Naive B cell (primary cell): Measurements from ENCODE around the gene STYXL1. TPM values are rescaled to one million over a fixed set of nuclear protein-coding genes. Genes with fewer than 3 reads are reported as not detected.

Source experiments
- ATAC-seq, 2 donors: fragments of 150-1000 bp; cut with Tn5 transposase; 2 replicates each; pipeline ENCODE4 v1.10.0; 2021; ENCODE audit warnings: low read depth in 2 of 2, mild to moderate bottlenecking in 2 of 2, moderate library complexity in 2 of 2
- DNase-seq: peaks from one replicate; pipeline ENCODE4 v3.0.0; 2022
- H3K27ac Mint-ChIP-seq, 6 donors: one replicate each; pipeline ENCODE4 v1.8.0; 2020 to 2022; ENCODE audit warnings: mild to moderate bottlenecking in 6 of 6, mixed read lengths in 6 of 6, moderate library complexity in 5 of 6, inconsistent platforms in 2 of 6
- H3K27me3 Mint-ChIP-seq, 3 donors: one replicate each; pipeline ENCODE4 v1.8.0; 2021 to 2022; ENCODE audit warnings: mixed read lengths in 3 of 3, mild to moderate bottlenecking in 1 of 3
- H3K36me3 Mint-ChIP-seq, 2 donors: one replicate each; pipeline ENCODE4 v1.8.0; 2020 to 2022; ENCODE audit warnings: mixed read lengths in 2 of 2, inconsistent platforms in 1 of 2, mild to moderate bottlenecking in 1 of 2
- H3K4me1 Mint-ChIP-seq, 3 donors: one replicate each; pipeline ENCODE4 v1.8.0; 2020 to 2022; ENCODE audit warnings: mixed read lengths in 3 of 3, inconsistent platforms in 1 of 3, mild to moderate bottlenecking in 1 of 3, moderate library complexity in 1 of 3
- H3K4me3 Mint-ChIP-seq, 8 donors: one replicate each; pipeline ENCODE4 v1.8.0; 2020 to 2022; ENCODE audit warnings: mild to moderate bottlenecking in 8 of 8, mixed read lengths in 8 of 8, moderate library complexity in 8 of 8, inconsistent platforms in 2 of 8
- H3K9me3 Mint-ChIP-seq, 7 donors: one replicate each; pipeline ENCODE4 v1.8.0; 2020 to 2022; ENCODE audit warnings: mixed read lengths in 7 of 7, mild to moderate bottlenecking in 5 of 7, inconsistent platforms in 2 of 7, moderate library complexity in 1 of 7
- polyA plus RNA-seq, 6 donors: library from polyadenylated mRNA; unstranded; fragments of 300-500 nt; fragmentation: Illumina TruSeq; gene quantifications; one replicate each; pipeline ENCODE4 v1.2.3, GENCODE V29; 2021; ENCODE audit warnings: low read depth in 6 of 6

The STYXL1 gene
- polyA plus RNA-seq, 6 donors from 2014 or later: 61.3 to 89.8 (median 65.3) TPM

DNA sequence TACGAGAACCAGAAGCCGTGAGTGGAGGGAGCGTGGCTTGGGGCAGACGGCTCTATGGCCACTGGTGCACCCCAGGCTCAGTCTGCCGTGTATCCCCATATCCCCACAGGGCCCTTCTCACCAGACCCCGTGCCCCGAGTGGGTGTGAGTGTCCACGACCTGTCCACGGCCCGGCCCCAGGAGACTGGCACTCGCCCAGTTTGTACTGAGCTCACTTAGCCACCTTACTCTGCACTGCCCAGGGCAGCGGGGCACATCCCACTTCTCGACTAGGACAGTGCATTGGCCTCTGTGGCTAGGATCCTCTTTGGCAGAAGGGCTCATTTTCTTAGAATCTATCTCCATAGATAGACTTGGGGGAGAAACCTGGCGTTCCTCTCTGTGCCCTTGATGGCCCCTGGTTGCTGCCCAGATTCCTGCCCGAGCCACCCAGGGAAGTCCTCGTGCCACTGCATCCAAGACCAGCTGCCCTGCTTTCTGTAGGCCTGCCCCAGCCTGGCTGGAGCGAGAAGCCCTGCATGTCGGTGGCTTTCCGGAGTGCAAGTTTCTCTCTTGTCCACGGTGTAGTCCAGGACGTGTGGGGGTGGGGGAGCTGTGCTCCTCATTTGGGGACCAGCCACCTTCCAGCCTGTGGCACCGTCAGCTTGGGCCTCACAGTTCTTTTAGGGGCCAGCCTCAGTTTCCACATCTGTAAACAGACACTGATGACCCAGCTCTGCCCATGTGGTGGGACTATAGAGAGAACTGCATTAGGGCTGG, 65.3 kb downstream of the STYXL1 start:
- Mint-ChIP-seq H3K27me3 (no peaks in the 10 kb centered on the region), H3K36me3 (peaks cover 0 to 9% of the 10 kb centered on the region in 2 donors), H3K9me3 (no peaks in the 10 kb centered on the region), H3K4me1 (peaks cover 0 to 3% (median 0%) of the 10 kb centered on the region in 3 donors), H3K4me3 (no peak overlapping the region), H3K27ac (peak overlapping the region in 2 of 6 donors; percentile 31 to 69)
- no peak for DNase-seq
- no peak for ATAC-seq

DNA sequence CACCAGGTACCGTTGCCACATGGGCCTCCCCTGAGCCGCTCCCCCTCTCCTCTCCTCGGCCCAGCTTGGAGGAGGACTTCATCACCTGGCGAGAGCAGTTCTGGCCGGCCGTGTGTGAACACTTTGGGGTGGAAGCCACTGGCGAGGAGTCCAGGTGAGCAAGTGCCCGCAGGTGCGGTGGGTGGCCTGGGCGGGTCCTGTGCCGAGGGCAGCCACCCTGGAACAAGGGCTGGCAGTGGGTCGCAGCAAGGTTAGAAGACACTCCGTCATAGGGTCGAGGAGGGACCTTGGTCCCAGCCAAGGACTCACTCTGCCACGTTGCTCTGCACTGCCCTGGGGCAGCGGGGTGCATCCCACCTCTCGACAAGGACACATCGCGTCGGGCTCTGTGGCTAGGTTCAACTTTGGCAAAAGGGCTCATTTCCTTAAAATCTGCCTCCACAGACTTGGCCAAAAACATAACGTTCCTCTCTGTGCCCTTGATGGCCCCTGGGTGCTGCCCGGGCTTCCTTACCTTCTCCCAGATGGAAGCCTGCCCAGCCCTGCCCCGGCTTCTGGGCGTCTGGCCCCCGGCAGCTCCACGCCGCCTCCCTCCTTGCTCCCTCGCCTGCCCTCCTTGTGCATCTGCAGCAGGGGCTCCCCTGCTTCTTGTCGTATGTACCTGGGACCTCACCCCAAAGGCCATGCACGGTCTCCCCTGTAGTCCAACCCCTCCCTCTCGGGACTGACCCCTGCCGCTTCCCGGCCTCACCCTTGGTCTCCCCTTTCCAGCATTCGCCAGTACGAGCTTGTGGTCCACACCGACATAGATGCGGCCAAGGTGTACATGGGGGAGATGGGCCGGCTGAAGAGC, 66.1 kb downstream of the STYXL1 start:
- DNase-seq: no peak
- no peaks in the 10 kb centered on the region for H3K4me1 Mint-ChIP-seq
- H3K27me3 Mint-ChIP-seq: no peaks in the 10 kb centered on the region
- ATAC-seq: no peak
- no peak overlapping the region for H3K4me3 Mint-ChIP-seq
- H3K9me3 Mint-ChIP-seq: no peaks in the 10 kb centered on the region
- peaks cover 0 to 1% of the 10 kb centered on the region in 2 donors for H3K36me3 Mint-ChIP-seq
- peak overlapping the region in 3 of 6 donors; percentile 20 to 42 (median 31) for H3K27ac Mint-ChIP-seq

DNA sequence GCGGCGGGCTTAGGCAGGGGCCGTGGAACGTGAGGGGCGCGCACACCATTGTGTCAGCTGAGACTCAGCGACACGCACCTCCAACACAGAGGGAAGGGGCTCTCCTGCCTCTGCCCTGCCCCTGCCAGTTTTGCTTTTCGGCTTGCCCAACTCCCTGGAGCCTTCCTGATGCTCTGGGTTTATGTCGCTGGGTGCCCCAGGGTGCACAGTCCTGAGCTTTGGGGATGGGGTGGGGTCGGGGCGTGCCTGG, 66.7 kb downstream of the STYXL1 start:
- DNase-seq: no peak
- no peak for ATAC-seq
- Mint-ChIP-seq H3K27me3 (no peaks in the 10 kb centered on the region), H3K9me3 (no peaks in the 10 kb centered on the region), H3K36me3 (no peaks in the 10 kb centered on the region), H3K4me3 (no peak overlapping the region), H3K27ac (no peak overlapping the region), H3K4me1 (no peaks in the 10 kb centered on the region)

DNA sequence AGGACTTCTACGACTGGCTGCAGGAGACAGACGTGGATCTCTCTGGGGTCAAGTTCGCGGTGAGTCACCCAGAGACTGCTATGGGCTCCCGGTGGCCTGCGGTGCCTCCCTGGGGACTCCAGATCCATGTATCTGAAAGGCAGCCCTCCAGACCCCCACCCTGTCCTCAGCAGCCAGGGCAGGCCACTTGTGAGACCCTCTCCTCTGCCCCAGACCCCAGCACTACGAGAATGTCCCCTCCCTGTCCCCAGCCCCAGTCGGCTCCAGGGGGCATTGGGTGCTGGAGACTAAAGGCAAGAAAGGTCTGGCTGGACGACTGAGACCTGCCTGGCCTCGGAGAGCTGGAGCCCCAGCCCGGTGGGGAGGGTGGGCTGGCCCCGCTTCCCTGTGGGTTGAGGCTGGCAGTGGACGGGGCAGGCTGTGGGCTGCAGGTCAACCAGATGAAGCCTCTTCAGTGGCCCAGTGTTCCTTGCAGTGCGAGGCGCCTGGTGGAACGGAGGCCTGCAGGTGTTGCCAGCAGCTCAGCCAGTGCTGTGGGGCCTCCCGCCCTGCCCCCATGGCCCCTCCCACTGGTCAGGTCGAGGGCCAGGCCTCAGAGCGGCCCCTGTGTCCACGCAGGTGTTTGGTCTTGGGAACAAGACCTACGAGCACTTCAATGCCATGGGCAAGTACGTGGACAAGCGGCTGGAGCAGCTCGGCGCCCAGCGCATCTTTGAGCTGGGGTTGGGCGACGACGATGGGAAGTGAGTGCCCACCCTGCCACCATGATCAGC, 67.2 kb downstream of the STYXL1 start:
- ATAC-seq: no peak
- Mint-ChIP-seq H3K27ac (no peak overlapping the region), H3K9me3 (no peaks in the 10 kb centered on the region)

DNA sequence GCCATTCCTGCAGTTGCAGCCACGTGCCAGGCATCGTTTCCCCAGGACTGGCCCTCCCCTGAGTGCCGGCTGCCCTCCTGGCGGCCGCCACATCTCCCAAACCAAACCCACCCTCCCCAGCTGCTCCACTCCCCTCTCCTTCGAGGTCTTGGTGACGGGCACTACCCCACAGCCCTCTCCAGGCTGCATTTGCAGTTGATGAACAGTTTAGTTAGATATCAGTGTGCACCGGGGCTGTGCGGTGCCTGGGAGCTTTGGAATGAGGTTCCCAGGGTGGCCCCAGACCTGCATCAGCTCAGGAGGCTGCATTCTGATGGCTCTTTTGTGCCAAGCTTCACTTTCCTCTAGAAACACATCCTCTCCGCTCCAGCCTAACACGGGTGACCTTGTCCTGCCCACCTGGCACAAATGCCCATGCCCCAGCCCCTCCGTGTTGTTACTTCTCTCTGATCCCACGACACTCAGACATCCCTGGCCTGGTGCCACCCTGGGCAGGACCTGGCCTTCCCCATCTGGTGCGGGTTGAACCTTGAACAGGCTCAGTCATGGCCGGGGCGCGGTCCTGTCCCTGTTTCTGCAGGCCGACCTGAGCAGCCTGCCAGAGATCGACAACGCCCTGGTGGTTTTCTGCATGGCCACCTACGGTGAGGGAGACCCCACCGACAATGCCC, 67.9 kb downstream of the STYXL1 start:
- no peak for DNase-seq
- Mint-ChIP-seq H3K4me1 (no peaks in the 10 kb centered on the region), H3K4me3 (no peak overlapping the region), H3K27me3 (no peaks in the 10 kb centered on the region), H3K27ac (peak overlapping the region in 1 of 6 donors; percentile 74), H3K36me3 (peaks cover 0 to under 1% of the 10 kb centered on the region in 2 donors), H3K9me3 (no peaks in the 10 kb centered on the region)
- no peak for ATAC-seq

More for the DNA sequence above, 67.2 kb downstream of the STYXL1 start:
- Mint-ChIP-seq H3K4me3 (no peak overlapping the region), H3K4me1 (no peaks in the 10 kb centered on the region), H3K27me3 (no peaks in the 10 kb centered on the region), H3K36me3 (no peaks in the 10 kb centered on the region)
- DNase-seq: no peak

DNA sequence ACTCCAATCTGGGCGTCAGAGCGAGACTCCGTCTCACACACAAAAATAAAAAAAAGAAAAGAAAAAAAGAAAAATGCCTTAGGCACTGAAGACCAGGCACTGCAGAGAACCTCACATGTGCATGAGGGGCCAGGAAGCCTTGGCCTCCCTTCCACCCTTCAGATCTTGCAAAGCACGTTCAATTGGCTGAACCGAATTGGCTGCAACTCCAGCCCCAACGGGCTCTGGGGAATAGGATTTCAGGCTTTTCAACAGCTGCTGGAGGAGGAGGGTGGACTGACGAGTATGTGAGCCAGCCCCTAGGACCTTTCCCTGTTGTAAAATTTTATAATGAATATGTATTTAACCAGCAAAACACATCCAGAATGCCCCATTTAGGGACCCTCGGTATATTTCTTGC, 70.1 kb downstream of the STYXL1 start:
- H3K4me3 Mint-ChIP-seq: no peak overlapping the region
- H3K4me1 Mint-ChIP-seq: no peaks in the 10 kb centered on the region
- no peaks in the 10 kb centered on the region for H3K9me3 Mint-ChIP-seq
- no peaks in the 10 kb centered on the region for H3K27me3 Mint-ChIP-seq
- ATAC-seq: no peak
- H3K27ac Mint-ChIP-seq: no peak overlapping the region
- no peak for DNase-seq
- peaks cover 0 to 11% of the 10 kb centered on the region in 2 donors for H3K36me3 Mint-ChIP-seq

DNA sequence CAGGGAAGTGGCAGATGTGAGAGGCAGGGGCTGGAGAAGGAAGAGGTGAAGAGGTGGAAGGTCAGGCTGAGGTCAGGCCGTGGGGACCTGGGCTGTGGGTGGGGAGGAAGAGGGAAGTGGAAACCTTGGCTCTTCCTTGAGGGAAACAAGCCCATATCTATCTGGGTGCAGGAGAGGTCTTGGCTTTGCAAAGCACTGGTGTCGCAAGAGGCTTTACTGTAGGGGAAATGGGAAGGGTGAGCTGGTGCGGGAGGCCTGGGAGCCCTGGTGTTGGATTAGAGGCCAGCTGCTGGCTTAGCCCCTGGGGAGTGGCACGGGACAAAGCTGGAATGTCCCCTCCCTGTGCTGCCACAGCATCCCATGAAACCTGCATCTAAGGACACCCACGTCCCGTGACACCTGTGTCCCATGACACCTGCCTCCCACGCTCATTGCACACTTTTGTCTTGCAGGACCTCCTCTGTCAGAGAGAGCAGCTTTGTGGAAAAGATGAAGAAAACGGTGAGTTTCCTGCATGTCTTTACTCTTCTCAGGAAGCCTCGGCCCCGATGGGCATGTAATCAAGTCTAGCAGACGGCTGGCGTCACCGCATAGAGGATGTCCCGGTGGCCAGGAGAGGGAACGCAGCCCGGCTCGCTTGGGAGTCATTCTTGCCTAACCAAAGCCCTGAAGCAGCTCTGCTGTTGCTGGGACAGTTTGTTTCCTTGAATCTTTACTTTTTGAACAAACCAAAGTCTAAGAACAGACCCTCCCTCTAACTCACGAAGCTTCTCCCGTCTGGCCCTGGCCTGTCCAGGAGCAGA, 75.6 kb downstream of the STYXL1 start:
- H3K27ac Mint-ChIP-seq: peak overlapping the region in 3 of 6 donors; percentile 54 to 92 (median 88)

DNA sequence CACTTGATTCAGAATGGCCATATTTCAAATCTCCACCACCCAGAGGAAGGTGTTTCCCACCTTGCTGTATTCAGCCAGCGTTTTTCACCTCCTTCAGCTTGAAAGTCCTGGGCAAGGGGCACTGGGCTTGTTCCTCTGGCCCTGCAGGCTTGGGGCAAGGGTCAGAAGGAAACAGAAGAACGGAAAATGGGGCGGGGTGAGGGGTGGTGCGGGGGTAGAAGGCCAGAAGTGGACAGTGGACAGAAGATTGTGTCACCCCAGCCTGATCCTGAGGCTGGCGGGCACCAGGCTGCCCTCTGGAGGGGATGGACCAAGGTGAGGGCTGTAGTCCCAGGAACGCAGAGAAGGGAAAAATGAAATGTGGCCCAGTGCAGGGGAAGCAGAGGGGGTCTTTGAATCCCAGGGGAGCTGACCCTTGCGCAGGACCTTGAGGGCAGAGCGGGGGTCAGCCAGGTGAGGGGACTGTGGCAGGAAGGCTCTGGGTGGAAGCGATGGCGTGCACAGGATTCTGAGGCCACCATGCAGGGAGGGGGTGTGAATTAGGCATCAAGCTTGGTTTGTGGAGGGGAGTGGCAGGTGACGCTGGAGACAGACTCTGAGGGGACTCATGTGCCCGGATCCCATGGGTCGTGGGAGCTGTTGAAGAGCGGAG, 76.4 kb downstream of the STYXL1 start:
- Mint-ChIP-seq H3K27me3 (no peaks in the 10 kb centered on the region), H3K4me3 (peak overlapping the region in 1 of 8 donors; percentile 47), H3K9me3 (no peaks in the 10 kb centered on the region), H3K36me3 (peaks cover 11% of the 10 kb centered on the region in 2 donors), H3K27ac (peak overlapping the region in 2 of 6 donors; percentile 88 to 92), H3K4me1 (peaks cover 0 to 8% (median 0%) of the 10 kb centered on the region in 3 donors)
- DNase-seq (no peak), ATAC-seq (no peak)

More for the DNA sequence above, 75.6 kb downstream of the STYXL1 start:
- no peak for DNase-seq
- ATAC-seq: no peak
- H3K27me3 Mint-ChIP-seq: no peaks in the 10 kb centered on the region
- H3K36me3 Mint-ChIP-seq: peaks cover 11% of the 10 kb centered on the region in 2 donors
- H3K9me3 Mint-ChIP-seq: no peaks in the 10 kb centered on the region
- H3K4me1 Mint-ChIP-seq: peaks cover 0 to 8% (median 0%) of the 10 kb centered on the region in 3 donors
- H3K4me3 Mint-ChIP-seq: peak overlapping the region in 1 of 8 donors; percentile 47

DNA sequence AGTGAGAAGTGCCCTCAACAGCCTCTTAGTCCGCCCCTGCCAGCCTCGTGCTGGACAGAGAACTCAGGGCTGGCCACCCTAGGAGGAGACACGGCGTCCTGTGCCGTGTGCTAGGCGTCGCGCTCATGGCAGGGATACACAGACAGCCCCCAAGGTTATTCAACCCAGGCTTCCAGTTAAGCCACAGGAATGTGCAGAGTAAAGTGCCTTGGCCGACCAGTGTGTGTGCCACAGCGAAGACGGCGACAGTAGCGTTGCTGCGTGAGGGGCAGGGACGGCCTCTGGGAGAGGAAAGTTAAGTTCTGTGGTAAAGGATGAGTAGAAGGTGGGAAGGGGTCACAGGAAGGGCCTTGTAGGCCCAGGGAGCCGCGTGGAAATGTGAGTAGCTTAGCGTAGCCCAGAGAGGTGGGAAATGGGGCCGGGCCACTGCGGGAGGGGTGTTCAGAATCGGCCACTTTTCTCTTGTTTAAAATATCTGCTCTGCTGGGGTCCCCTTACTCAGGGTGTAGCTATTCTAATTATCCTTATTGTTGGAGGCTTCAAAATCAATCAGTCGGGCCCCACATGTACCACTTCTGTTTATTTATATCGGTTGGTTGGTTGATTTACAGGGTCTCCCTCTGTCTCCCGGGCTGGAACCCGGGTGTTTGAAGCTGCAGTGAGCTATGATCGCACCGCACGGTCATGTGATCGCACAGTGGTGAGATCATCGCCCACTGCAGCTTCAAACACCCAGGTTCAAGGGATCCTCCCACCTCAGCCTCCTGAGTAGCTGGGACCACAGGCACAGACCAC, 77.9 kb downstream of the STYXL1 start:
- no peaks in the 10 kb centered on the region for H3K9me3 Mint-ChIP-seq
- ATAC-seq (no peak), DNase-seq (no peak)
- peak overlapping the region in 2 of 6 donors; percentile 29 to 70 for H3K27ac Mint-ChIP-seq
- H3K36me3 Mint-ChIP-seq: peaks cover 11% of the 10 kb centered on the region in 2 donors
- H3K4me1 Mint-ChIP-seq: peaks cover 0 to 8% (median 0%) of the 10 kb centered on the region in 3 donors
- no peak overlapping the region for H3K4me3 Mint-ChIP-seq
- no peaks in the 10 kb centered on the region for H3K27me3 Mint-ChIP-seq

DNA sequence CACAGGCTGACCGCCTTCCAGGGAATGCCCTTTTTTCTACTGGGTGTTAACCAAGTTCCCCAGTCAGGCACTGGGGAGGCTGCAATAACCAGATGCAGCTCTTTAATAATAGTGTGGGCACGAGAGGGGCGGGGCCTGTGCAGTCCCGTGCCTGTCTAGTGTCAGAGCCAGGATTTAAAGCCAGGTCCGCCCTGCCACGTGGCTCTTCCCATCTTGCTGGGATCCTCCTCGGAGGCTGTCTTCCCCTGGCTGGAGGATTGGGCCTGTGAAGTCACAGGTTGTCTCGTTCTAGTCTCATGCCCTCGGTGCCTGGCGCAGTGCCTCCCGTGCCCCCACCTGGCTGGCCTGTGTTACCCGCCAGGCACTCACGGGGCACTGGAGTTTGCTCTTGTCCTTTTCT, 78.6 kb downstream of the STYXL1 start:
- H3K4me3 Mint-ChIP-seq: no peak overlapping the region
- peaks cover 0 to 8% (median 0%) of the 10 kb centered on the region in 3 donors for H3K4me1 Mint-ChIP-seq
- no peak for DNase-seq
- no peak for ATAC-seq
- peak overlapping the region in 1 of 6 donors; percentile 70 for H3K27ac Mint-ChIP-seq
- H3K9me3 Mint-ChIP-seq: no peaks in the 10 kb centered on the region
- H3K36me3 Mint-ChIP-seq: peaks cover 6 to 11% of the 10 kb centered on the region in 2 donors
- H3K27me3 Mint-ChIP-seq: no peaks in the 10 kb centered on the region

DNA sequence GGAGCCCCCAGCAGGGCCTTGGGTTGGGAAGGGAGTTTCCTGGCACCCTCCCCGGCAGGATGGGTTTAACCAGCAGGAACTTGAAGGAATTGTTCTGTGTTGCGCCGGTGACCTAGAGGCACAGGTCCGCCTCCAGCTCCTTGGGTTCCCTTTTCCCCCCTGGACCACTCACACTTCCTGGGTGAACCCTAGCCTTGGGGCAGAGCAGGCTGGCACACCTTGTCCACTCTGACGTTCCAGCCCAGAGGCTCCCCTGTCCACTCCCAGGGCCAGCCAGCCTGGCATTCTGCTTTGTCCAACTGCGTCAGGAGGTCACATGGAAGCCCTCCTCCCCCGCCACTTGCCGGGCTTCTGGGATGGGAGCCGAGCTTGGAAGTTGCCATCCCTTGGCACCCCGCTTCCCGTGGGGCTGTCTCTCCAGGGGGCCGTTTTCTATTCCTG, 79.2 kb downstream of the STYXL1 start:
- no peak for DNase-seq
- Mint-ChIP-seq H3K4me3 (no peak overlapping the region), H3K27me3 (no peaks in the 10 kb centered on the region), H3K27ac (no peak overlapping the region), H3K9me3 (no peaks in the 10 kb centered on the region), H3K4me1 (peaks cover 0 to 8% (median 0%) of the 10 kb centered on the region in 3 donors), H3K36me3 (peaks cover 0 to 11% of the 10 kb centered on the region in 2 donors)
- no peak for ATAC-seq
